HEK293 (cell line): ENCODE measurements around the gene DACH2.

ENCODE experiments used
- CTCF ChIA-PET: fragments of 350-600 bp; formaldehyde crosslinking; extraction: SDS; loops from one replicate; lab custom pipeline; 2021; ENCODE audit warnings: antibody characterized with exemption; lab: Yijun Ruan, JAX
- POLR2A ChIA-PET: fragments of 300-600 bp; formaldehyde crosslinking; extraction: SDS; loops from one replicate; lab custom pipeline; 2020; ENCODE audit warnings: antibody characterized with exemption, inconsistent platforms; lab: Yijun Ruan, JAX
- H3K27ac ChIP-seq: fragments of 200-500 bp; sonication (Bioruptor generic); 2 replicates; pipeline ENCODE4 v1.5.1; 2014; ENCODE audit warnings: low read depth, low read length, control low read depth, inconsistent platforms; ENCODE audit errors: extremely low read depth
- H3K36me3 ChIP-seq, 2 experiments: fragments of 200-500 bp in 1 of 2; sonication (Bioruptor generic) in 1 of 2; 1 replicate in 1 of 2; 2 replicates in 1 of 2; pipeline ENCODE4 v1.5.1; 2014 to 2017; ENCODE audit warnings: inconsistent platforms in 2 of 2, low read length in 2 of 2; ENCODE audit not compliant: control insufficient read depth in 2 of 2, insufficient read depth in 1 of 2
- H3K4me1 ChIP-seq: fragments of 200-500 bp; sonication (Bioruptor generic); 2 replicates; pipeline ENCODE4 v1.5.1; 2014; ENCODE audit warnings: mild to moderate bottlenecking, low read length, inconsistent platforms; ENCODE audit not compliant: control insufficient read depth, insufficient read depth
- H3K4me3 ChIP-seq: 2 replicates; pipeline ENCODE4 v1.5.1; 2011; ENCODE audit warnings: low read depth, mild to moderate bottlenecking, control low read depth, low read length, moderate library complexity
- H3K9me3 ChIP-seq: fragments of 200-500 bp; sonication (Bioruptor generic); 2 replicates; pipeline ENCODE4 v1.5.1; 2014; ENCODE audit warnings: low read depth, low read length, inconsistent platforms; ENCODE audit not compliant: control insufficient read depth, insufficient read depth
- AEBP2 ChIP-seq: fragments of 450-650 bp; formaldehyde crosslinking; IDR thresholded peaks from 2 replicates; pipeline ENCODE4 v1.5.1; 2016; ENCODE audit warnings: missing biosample characterization, missing genetic modification characterization, borderline replicate concordance
- HOXA7 ChIP-seq: sonication (generic); formaldehyde crosslinking; IDR thresholded peaks from 2 replicates; pipeline ENCODE4 v1.8.1; 2022; ENCODE audit warnings: missing genetic modification reagents, borderline replicate concordance
- INSM2 ChIP-seq: fragments of 450-650 bp; formaldehyde crosslinking; IDR thresholded peaks from 2 replicates; pipeline ENCODE4 v1.5.1; 2016; ENCODE audit warnings: missing biosample characterization, missing genetic modification characterization
- MEIS1 ChIP-seq: sonication (generic); formaldehyde crosslinking; IDR thresholded peaks from 2 replicates; pipeline ENCODE4 v1.8.1; 2022; ENCODE audit warnings: missing genetic modification reagents, mild to moderate bottlenecking, borderline replicate concordance
- PRDM10 ChIP-seq: fragments of 450-650 bp; formaldehyde crosslinking; IDR thresholded peaks from 2 replicates; pipeline ENCODE4 v1.5.1; 2016; ENCODE audit warnings: missing biosample characterization, missing genetic modification characterization
- SCRT1 ChIP-seq: fragments of 450-650 bp; formaldehyde crosslinking; IDR thresholded peaks from 2 replicates; pipeline ENCODE4 v1.5.1; 2016; ENCODE audit warnings: missing biosample characterization, missing genetic modification characterization, borderline replicate concordance
- SCRT2 ChIP-seq: fragments of 450-650 bp; formaldehyde crosslinking; IDR thresholded peaks from 2 replicates; pipeline ENCODE4 v1.5.1; 2016; ENCODE audit warnings: missing biosample characterization, missing genetic modification characterization
- YY1 ChIP-seq: fragments of 450-650 bp; formaldehyde crosslinking; IDR thresholded peaks from 2 replicates; pipeline ENCODE4 v1.5.1; 2018; ENCODE audit warnings: missing biosample characterization, missing genetic modification characterization
- ZBTB20 ChIP-seq: fragments of 450-650 bp; formaldehyde crosslinking; IDR thresholded peaks from 2 replicates; pipeline ENCODE4 v1.5.1; 2016; ENCODE audit warnings: missing biosample characterization, missing genetic modification characterization
- ZFHX2 ChIP-seq: fragments of 450-650 bp; formaldehyde crosslinking; conservative IDR thresholded peaks from 2 replicates; pipeline ENCODE4 v1.5.1; 2016; ENCODE audit warnings: missing biosample characterization, missing genetic modification characterization
- ZFP37 ChIP-seq: fragments of 450-650 bp; formaldehyde crosslinking; IDR thresholded peaks from 2 replicates; pipeline ENCODE4 v1.5.1; 2016; ENCODE audit warnings: missing biosample characterization, missing genetic modification characterization
- ZNF114 ChIP-seq: fragments of 450-650 bp; formaldehyde crosslinking; IDR thresholded peaks from 2 replicates; pipeline ENCODE4 v1.5.0; 2017; ENCODE audit warnings: missing biosample characterization, missing genetic modification characterization
- ZNF157 ChIP-seq: fragments of 450-650 bp; formaldehyde crosslinking; IDR thresholded peaks from 2 replicates; pipeline ENCODE4 v1.5.1; 2016; ENCODE audit warnings: missing biosample characterization, missing genetic modification characterization
- ZNF248 ChIP-seq: fragments of 450-650 bp; formaldehyde crosslinking; IDR thresholded peaks from 2 replicates; pipeline ENCODE4 v1.5.1; 2017; ENCODE audit warnings: missing biosample characterization, missing genetic modification characterization
- ZNF335 ChIP-seq: fragments of 450-650 bp; formaldehyde crosslinking; conservative IDR thresholded peaks from 2 replicates; pipeline ENCODE4 v1.5.1; 2016; ENCODE audit warnings: missing biosample characterization, missing genetic modification characterization
- ZNF501 ChIP-seq: fragments of 450-650 bp; formaldehyde crosslinking; IDR thresholded peaks from 2 replicates; pipeline ENCODE4 v1.5.1; 2016; ENCODE audit warnings: missing biosample characterization, missing genetic modification characterization
- ZNF530 ChIP-seq: fragments of 450-650 bp; formaldehyde crosslinking; IDR thresholded peaks from 2 replicates; pipeline ENCODE4 v1.5.1; 2016; ENCODE audit warnings: low read depth, missing biosample characterization, missing genetic modification characterization
- ZNF549 ChIP-seq: fragments of 450-650 bp; IDR thresholded peaks from 2 replicates; pipeline ENCODE4 v1.5.1; 2018; ENCODE audit warnings: missing biosample characterization, missing genetic modification characterization, mild to moderate bottlenecking, inconsistent platforms, moderate library complexity
- ZNF558 ChIP-seq: fragments of 450-650 bp; formaldehyde crosslinking; IDR thresholded peaks from 2 replicates; pipeline ENCODE4 v1.5.1; 2016; ENCODE audit warnings: missing biosample characterization, missing genetic modification characterization
- ZNF776 ChIP-seq: fragments of 450-650 bp; formaldehyde crosslinking; IDR thresholded peaks from 2 replicates; pipeline ENCODE4 v1.5.0; 2017; ENCODE audit warnings: missing biosample characterization, missing genetic modification characterization, borderline replicate concordance

DACH2 gene

GRCh38 chrX:86146102-86146501 is 2.1 kb upstream of the DACH2 start:
- CTCF ChIA-PET = interaction anchor here (0.7 kb wide), 1 partner anchor 24 kb away, joined by 3 read pairs; no protein-coding TSS in a partner anchor
- POLR2A ChIA-PET = no interaction called here
- Histone ChIP-seq H3K4me1 (no peaks in the 10 kb centered on the region), H3K9me3 (peaks cover 3% of the 10 kb centered on the region), H3K36me3 (no peaks in the 10 kb centered on the region), H3K4me3 (no peak overlapping the region)
- peak; percentile 68 for TF ChIP-seq SCRT2 (tag by site-specific recombination)
- TF ChIP-seq HOXA7 = no peak
- TF ChIP-seq SCRT1 (tag by site-specific recombination) = peak; percentile 76
- TF ChIP-seq, all 188 proteins: peak for 2
- no peak overlapping the region for H3K27ac ChIP-seq

- no peak overlapping the region for H3K27ac ChIP-seq
- peak overlapping the region; percentile 38 for H3K4me3 ChIP-seq
- H3K36me3 ChIP-seq = 0 out of 3 replicates have a peak, but pooled peaks cover 0 to 5% of the 10 kb centered on the region in 2 experiments
- TF ChIP-seq ZNF335 (0 out of 2 replicates have a peak, but pooled peaks have one; percentile 42), ZFHX2 (no peak)
- peaks cover 3% of the 10 kb centered on the region for H3K9me3 ChIP-seq
- ChIA-PET CTCF (interaction anchor here (3.4 kb wide), 1 partner anchor 15 kb away, joined by 13 read pairs; no protein-coding TSS in a partner anchor), POLR2A (no interaction called here)
- H3K4me1 ChIP-seq = no peaks in the 10 kb centered on the region
These were observed 343 bp downstream of the DACH2 start for GRCh38 chrX:86148594-86148993.

- Histone ChIP-seq H3K27ac (no peak overlapping the region), H3K4me1 (no peaks in the 10 kb centered on the region), H3K4me3 (peak overlapping the region; percentile 38), H3K36me3 (0 out of 3 replicates have a peak, but pooled peaks cover 0 to 5% of the 10 kb centered on the region in 2 experiments), H3K9me3 (peaks cover 3% of the 10 kb centered on the region)
- CTCF ChIA-PET = interaction anchor here (0.9 to 3.4 kb wide), 2 partner anchors 15 to 448 kb away, joined by 3 to 13 read pairs; no protein-coding TSS in a partner anchor
- TF ChIP-seq ZBTB20 (no peak), ZNF114 (tag by site-specific recombination) (no peak), AEBP2 (no peak), ZNF776 (tag by site-specific recombination) (no peak), ZNF558 (no peak), SCRT2 (tag by site-specific recombination) (no peak)
- TF ChIP-seq, all 188 proteins: peak for 0
- POLR2A ChIA-PET = no interaction called here
These were observed 868 bp downstream of the DACH2 start for GRCh38 chrX:86149119-86149518.

GRCh38 chrX:86154553-86154952 is 6.3 kb downstream of the DACH2 start:
- Histone ChIP-seq H3K9me3 (peaks cover 2% of the 10 kb centered on the region), H3K36me3 (0 out of 3 replicates have a peak, but pooled peaks cover 0 to 5% of the 10 kb centered on the region in 2 experiments), H3K4me1 (no peaks in the 10 kb centered on the region), H3K27ac (no peak overlapping the region), H3K4me3 (no peak overlapping the region)
- ChIA-PET POLR2A (no interaction called here), CTCF (no interaction called here)
- TF ChIP-seq ZNF157 (tag by site-specific recombination) (no peak), INSM2 (tag by site-specific recombination) (no peak), ZNF549 (no peak), ZNF501 (tag by site-specific recombination) (no peak), ZNF530 (tag by site-specific recombination) (no peak), AEBP2 (no peak), MEIS1 (CRISPR knock-in tag) (no peak), PRDM10 (tag by site-specific recombination) (no peak), YY1 (no peak), ZNF248 (no peak), ZFP37 (tag by site-specific recombination) (no peak)
